A549 (cell line): ENCODE data around the gene NIFK. TPM values are rescaled to one million over a fixed set of nuclear protein-coding genes. Genes with fewer than 3 reads are reported as not detected.

Experiments
- ATAC-seq, 2 experiments: fragments of 200-7000 bp in 1 of 2; fragments of >200 bp in 1 of 2; cut with Nextera tagmentation in 1 of 2; cut with Tn5 transposase in 1 of 2; 3 replicates each; pipeline versions ENCODE4 v1.8.0 to v1.9.1; 2018 to 2020; ENCODE audit warnings: mild to moderate bottlenecking in 1 of 2, moderate library complexity in 1 of 2
- CTCF ChIA-PET: fragments of 300-600 bp; sonication (Branson Sonifier 250); formaldehyde crosslinking; extraction: SDS; loops from one replicate; lab custom pipeline; 2021; ENCODE audit warnings: antibody characterized with exemption, inconsistent platforms; lab: Yijun Ruan, JAX
- POLR2A ChIA-PET: fragments of 350-600 bp; formaldehyde crosslinking; extraction: SDS; loops from one replicate; lab custom pipeline; 2021; ENCODE audit warnings: antibody characterized with exemption, inconsistent platforms; lab: Yijun Ruan, JAX
- DNase-seq, 2 experiments: peaks; one replicate each; pipeline versions ENCODE4 v3.0.0 to v3.0.0-alpha.2; 2011 to 2016; ENCODE audit warnings: low read depth in 1 of 2, low spot score in 1 of 2
- FAIRE-seq: peaks from 2 replicates; lab custom pipeline; 2011; peaks lifted over from hg19 to GRCh38; lab: Jason Lieb, UNC
- H3K27ac ChIP-seq, 2 experiments: fragments of >200 bp; sonication (Bioruptor Twin); formaldehyde crosslinking; 3 replicates each; pipeline ENCODE4 v1.5.1; 2016 to 2017
- H3K4me1 ChIP-seq: fragments of >200 bp; sonication (Bioruptor Twin); formaldehyde crosslinking; 3 replicates; pipeline ENCODE4 v1.6.1; 2016
- H3K4me2 ChIP-seq: fragments of >200 bp; sonication (Bioruptor Twin); formaldehyde crosslinking; 3 replicates; pipeline ENCODE4 v1.6.1; 2016
- H3K4me3 ChIP-seq: fragments of >200 bp; sonication (Bioruptor Twin); formaldehyde crosslinking; 3 replicates; pipeline ENCODE4 v1.5.1; 2016
- H3K9me3 ChIP-seq: fragments of >200 bp; sonication (Bioruptor Twin); formaldehyde crosslinking; 3 replicates; pipeline ENCODE4 v1.6.1; 2016
- BCL3 ChIP-seq: fragments of >200 bp; sonication (Bioruptor Twin); formaldehyde crosslinking; IDR thresholded peaks from 3 replicates; pipeline ENCODE4 v1.6.1; 2016
- BHLHE40 ChIP-seq: IDR thresholded peaks from 2 replicates; pipeline ENCODE4 v1.6.1; 2012; ENCODE audit warnings: low read depth, low read length, inconsistent platforms
- CBX8 ChIP-seq: fragments of 200-600 bp; sonication (generic); IDR thresholded peaks from 2 replicates; pipeline ENCODE4 v1.6.1; 2016
- E2F6 ChIP-seq: IDR thresholded peaks from 2 replicates; pipeline ENCODE4 v1.6.1; 2012; ENCODE audit warnings: low read depth, borderline replicate concordance
- ESRRA ChIP-seq: fragments of 150-350 bp; IDR thresholded peaks from 2 replicates; pipeline ENCODE4 v1.6.1; 2014; ENCODE audit warnings: mild to moderate bottlenecking, low read length, borderline replicate concordance
- HDAC2 ChIP-seq: fragments of 200-600 bp; sonication (generic); IDR thresholded peaks from 2 replicates; pipeline ENCODE4 v1.6.1; 2016
- HMGXB4 ChIP-seq: fragments of 250-450 bp; sonication (Bioruptor Pico); IDR thresholded peaks from 2 replicates; pipeline ENCODE4 v1.5.0; 2021; ENCODE audit warnings: mild to moderate bottlenecking, moderate library complexity, borderline replicate concordance
- HOXA7 ChIP-seq: fragments of 250-450 bp; sonication (Bioruptor Pico); IDR thresholded peaks from 2 replicates; pipeline ENCODE4 v1.5.0; 2020; ENCODE audit warnings: mild to moderate bottlenecking, moderate library complexity
- JUN ChIP-seq, 2 experiments: fragments of >200 bp; sonication (Bioruptor Twin); formaldehyde crosslinking; IDR thresholded peaks; 2 replicates in 1 of 2; 3 replicates in 1 of 2; pipeline ENCODE4 v1.6.1; 2016 to 2017
- KDM5A ChIP-seq: fragments of 200-600 bp; sonication (generic); IDR thresholded peaks from 2 replicates; pipeline ENCODE4 v1.6.1; 2016; ENCODE audit warnings: antibody characterized with exemption, mild to moderate bottlenecking
- MAFK ChIP-seq: fragments of 450-650 bp; IDR thresholded peaks from 2 replicates; pipeline ENCODE4 v1.6.1; 2014; ENCODE audit not compliant: partially characterized antibody
- MAX ChIP-seq: IDR thresholded peaks from 2 replicates; pipeline ENCODE4 v1.6.1; 2012
- MAZ ChIP-seq: fragments of 150-350 bp; IDR thresholded peaks from 2 replicates; pipeline ENCODE4 v1.6.1; 2014; ENCODE audit warnings: antibody characterized with exemption, low read depth, low read length, borderline replicate concordance
- MYC ChIP-seq: IDR thresholded peaks from 2 replicates; pipeline ENCODE4 v1.6.1; 2012; ENCODE audit warnings: mild to moderate bottlenecking, inconsistent platforms, low read length, improper control_type of control experiment, borderline replicate concordance
- NFE2L2 ChIP-seq: fragments of 150-350 bp; conservative IDR thresholded peaks from 2 replicates; pipeline ENCODE4 v1.6.1; 2014; ENCODE audit warnings: low read length
- NR3C1 ChIP-seq: fragments of >200 bp; sonication (Bioruptor Twin); formaldehyde crosslinking; IDR thresholded peaks from 3 replicates; pipeline ENCODE4 v1.6.1; 2017
- PBX3 ChIP-seq: IDR thresholded peaks from 2 replicates; pipeline ENCODE4 v1.6.1; 2012
- PHF8 ChIP-seq: fragments of 200-600 bp; sonication (generic); IDR thresholded peaks from 2 replicates; pipeline ENCODE4 v1.6.1; 2016; ENCODE audit warnings: low read depth, mild to moderate bottlenecking, antibody characterized with exemption, moderate library complexity, borderline replicate concordance
- POLR2A ChIP-seq: IDR thresholded peaks from 2 replicates; pipeline ENCODE4 v1.6.1; 2012; ENCODE audit warnings: mild to moderate bottlenecking, low read length
- RARB ChIP-seq: fragments of 250-450 bp; sonication (Bioruptor Pico); IDR thresholded peaks from 2 replicates; pipeline ENCODE4 v1.8.0; 2021; ENCODE audit warnings: mild to moderate bottlenecking, moderate library complexity
- RFX5 ChIP-seq: fragments of 450-650 bp; IDR thresholded peaks from 2 replicates; pipeline ENCODE4 v1.7.1; 2014; ENCODE audit warnings: antibody characterized with exemption, mild to moderate bottlenecking, moderate library complexity
- RNF2 ChIP-seq: fragments of 200-600 bp; sonication (generic); IDR thresholded peaks from 2 replicates; pipeline ENCODE4 v1.6.1; 2016; ENCODE audit warnings: low read depth, mild to moderate bottlenecking, antibody characterized with exemption, moderate library complexity, borderline replicate concordance
- SREBF2 ChIP-seq: fragments of 450-650 bp; IDR thresholded peaks from 2 replicates; pipeline ENCODE4 v1.6.1; 2014; ENCODE audit warnings: mild to moderate bottlenecking, moderate library complexity
- TP53 ChIP-seq: fragments of 250-450 bp; sonication (Bioruptor Pico); IDR thresholded peaks from 2 replicates; pipeline ENCODE4 v1.5.0; 2021; ENCODE audit warnings: mild to moderate bottlenecking, moderate library complexity
- USF2 ChIP-seq: fragments of 450-650 bp; IDR thresholded peaks from 2 replicates; pipeline ENCODE4 v1.6.1; 2014; ENCODE audit warnings: antibody characterized with exemption
- ZFP36 ChIP-seq: fragments of 450-650 bp; IDR thresholded peaks from 2 replicates; pipeline ENCODE4 v1.6.1; 2014; ENCODE audit warnings: borderline replicate concordance; ENCODE audit not compliant: partially characterized antibody
- ZNF302 ChIP-seq: fragments of 250-450 bp; sonication (Bioruptor Pico); IDR thresholded peaks from 2 replicates; pipeline ENCODE4 v1.9.0; 2021; ENCODE audit warnings: inconsistent platforms, mild to moderate bottlenecking, moderate library complexity
- WGBS: methylation state at CpG from one replicate; pipeline ENCODE4 v1.1.6; 2017; ENCODE audit errors: missing lambda C conversion rate; 5-methylcytosine and 5-hydroxymethylcytosine counted together
- polyA minus RNA-seq: library from RNA; depleted of rRNA, polyadenylated mRNA; stranded (reverse); fragments of >200 nt; gene quantifications from 2 replicates; pipeline ENCODE4 v1.2.3, GENCODE V29; 2011; rRNA and poly(A)+ RNA removed
- polyA plus RNA-seq, 4 experiments: library from polyadenylated mRNA; depleted of rRNA in 3 of 4; stranded (reverse); fragments of >200 nt; fragmentation: RNase III in 1 of 4; extraction: RNeasy Plus Mini Kit Qiagen cat#74134 plus additional on column Dnase treatment in 1 of 4; gene quantifications; 2 replicates in 3 of 4; 3 replicates in 1 of 4; pipeline ENCODE4 v1.2.3, GENCODE V29; 2011 to 2017

Gene NIFK
- polyA plus RNA-seq (2011; rRNA removed): 55.3 and 82.9 TPM in 2 replicates
- polyA plus RNA-seq (2012; cell fraction: cytosol; rRNA removed): 19.1 and 19.6 TPM in 2 replicates
- polyA plus RNA-seq (2012; cell fraction: nucleus; rRNA removed): 9.8 and 15.7 TPM in 2 replicates
- polyA plus RNA-seq (2017; fragmentation: RNase III; extraction: RNeasy Plus Mini Kit Qiagen cat#74134 plus additional on column Dnase treatment): 50.0 to 60.6 TPM (median 50.3 TPM) in 3 replicates
- 13.8 and 18.3 TPM in 2 replicates for polyA minus RNA-seq

GRCh38 chr2:121736462-121737336, at the start of gene NIFK:
Gene NIFK (minus strand): TSS chr2:121736875. CDS start chr2:121736850, 25 bp downstream.
- peak within 1 kb of the TSS; percentile 90 for H3K4me2 ChIP-seq
- WGBS: under 1% methylated on average over 37 of the region's 93 CpGs
- CTCF ChIA-PET: interaction anchor here (0.6 to 2.5 kb wide), 5 partner anchors 17 to 204 kb away, joined by 3 to 6 read pairs (median 3); no protein-coding TSS in a partner anchor
- ATAC-seq: peak; percentile 94 to 98
- no peak for TF ChIP-seq RARB (CRISPR knock-in tag)
- TF ChIP-seq POLR2A: peak; percentile 76
- TF ChIP-seq BHLHE40: no peak
- no peak for TF ChIP-seq HOXA7
- TF ChIP-seq PHF8: peak; percentile 79; the same call in 1 of the 2 replicates
- TF ChIP-seq BCL3: peak; percentile 28; the same call in 1 of the 3 replicates
- TF ChIP-seq KDM5A: peak; percentile 65
- TF ChIP-seq TP53 (CRISPR knock-in tag): no peak
- no peak for TF ChIP-seq ZFP36
- peak; percentile 97 for TF ChIP-seq MYC
- no peak for TF ChIP-seq PBX3
- TF ChIP-seq HDAC2: no peak
- peak; percentile 98 for TF ChIP-seq MAX
- no peak for TF ChIP-seq RFX5
- peak; percentile 9; the same call in 1 of the 2 replicates for TF ChIP-seq USF2
- no peak for TF ChIP-seq SREBF2
- TF ChIP-seq RNF2: no peak
- TF ChIP-seq MAFK: no peak
- TF ChIP-seq MAZ: peak; percentile 68; the same call in 1 of the 2 replicates
- no peak for TF ChIP-seq ESRRA
- TF ChIP-seq E2F6: peak; percentile 62; the same call in 1 of the 2 replicates
- no peak for TF ChIP-seq HMGXB4 (CRISPR knock-in tag)
- no peak for TF ChIP-seq NFE2L2
- TF ChIP-seq CBX8: no peak
- no peak for TF ChIP-seq ZNF302 (CRISPR knock-in tag)
- TF ChIP-seq JUN (IDR thresholded peaks at IDR 0.05): peak; percentile 78 to 87
- TF ChIP-seq NR3C1: no peak
- TF ChIP-seq, all 56 proteins: peak for 10
- Histone ChIP-seq H3K4me1 (peaks cover 14% of the 10 kb centered on the region; the same call in 1 of the 3 replicates), H3K4me3 (peak within 1 kb of the TSS; percentile 89), H3K27ac (peak within 1 kb of the TSS; percentile 88 to 94), H3K9me3 (no peaks in the 10 kb centered on the region)
- POLR2A ChIA-PET: interaction anchor here (0.5 to 2.1 kb wide), 7 partner anchors 8 to 206 kb away, joined by 3 to 16 read pairs (median 3); partner anchors contain the start of genes CLASP1, RNU4ATAC and TSN
- peak; percentile 84 to 98 for DNase-seq
- FAIRE-seq: no peak
